ENCODE measurements around the gene EIPR1.

DNA sequence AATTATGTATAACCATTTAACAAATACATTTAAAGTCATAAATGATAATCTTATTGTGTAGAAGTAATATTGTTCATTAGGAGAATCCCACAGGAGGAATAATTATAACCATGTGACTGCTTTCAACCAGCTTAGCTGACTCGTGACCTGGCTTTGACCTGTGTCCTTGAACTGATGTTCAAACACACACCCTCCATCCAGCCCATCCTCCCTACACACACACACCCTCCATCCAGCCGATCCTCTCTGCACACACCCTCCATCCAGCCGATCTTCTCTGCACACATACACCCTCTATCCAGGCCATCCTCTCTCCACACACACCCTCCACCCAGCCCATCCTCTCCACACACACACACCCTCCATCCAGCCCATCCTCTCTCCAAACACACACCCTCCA, 83.5 kb downstream of the EIPR1 start:
- TF ChIP-seq, protein P1, sequence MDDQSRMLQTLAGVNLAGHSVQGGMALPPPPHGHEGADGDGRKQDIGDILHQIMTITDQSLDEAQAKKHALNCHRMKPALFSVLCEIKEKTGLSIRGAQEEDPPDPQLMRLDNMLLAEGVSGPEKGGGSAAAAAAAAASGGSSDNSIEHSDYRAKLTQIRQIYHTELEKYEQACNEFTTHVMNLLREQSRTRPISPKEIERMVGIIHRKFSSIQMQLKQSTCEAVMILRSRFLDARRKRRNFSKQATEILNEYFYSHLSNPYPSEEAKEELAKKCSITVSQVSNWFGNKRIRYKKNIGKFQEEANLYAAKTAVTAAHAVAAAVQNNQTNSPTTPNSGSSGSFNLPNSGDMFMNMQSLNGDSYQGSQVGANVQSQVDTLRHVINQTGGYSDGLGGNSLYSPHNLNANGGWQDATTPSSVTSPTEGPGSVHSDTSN (IDR thresholded peaks at IDR 0.05), result no peak
- TF ChIP-seq, protein P2, sequence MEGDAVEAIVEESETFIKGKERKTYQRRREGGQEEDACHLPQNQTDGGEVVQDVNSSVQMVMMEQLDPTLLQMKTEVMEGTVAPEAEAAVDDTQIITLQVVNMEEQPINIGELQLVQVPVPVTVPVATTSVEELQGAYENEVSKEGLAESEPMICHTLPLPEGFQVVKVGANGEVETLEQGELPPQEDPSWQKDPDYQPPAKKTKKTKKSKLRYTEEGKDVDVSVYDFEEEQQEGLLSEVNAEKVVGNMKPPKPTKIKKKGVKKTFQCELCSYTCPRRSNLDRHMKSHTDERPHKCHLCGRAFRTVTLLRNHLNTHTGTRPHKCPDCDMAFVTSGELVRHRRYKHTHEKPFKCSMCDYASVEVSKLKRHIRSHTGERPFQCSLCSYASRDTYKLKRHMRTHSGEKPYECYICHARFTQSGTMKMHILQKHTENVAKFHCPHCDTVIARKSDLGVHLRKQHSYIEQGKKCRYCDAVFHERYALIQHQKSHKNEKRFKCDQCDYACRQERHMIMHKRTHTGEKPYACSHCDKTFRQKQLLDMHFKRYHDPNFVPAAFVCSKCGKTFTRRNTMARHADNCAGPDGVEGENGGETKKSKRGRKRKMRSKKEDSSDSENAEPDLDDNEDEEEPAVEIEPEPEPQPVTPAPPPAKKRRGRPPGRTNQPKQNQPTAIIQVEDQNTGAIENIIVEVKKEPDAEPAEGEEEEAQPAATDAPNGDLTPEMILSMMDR (IDR thresholded peaks at IDR 0.05), result no peak
- TF ChIP-seq, protein P3, sequence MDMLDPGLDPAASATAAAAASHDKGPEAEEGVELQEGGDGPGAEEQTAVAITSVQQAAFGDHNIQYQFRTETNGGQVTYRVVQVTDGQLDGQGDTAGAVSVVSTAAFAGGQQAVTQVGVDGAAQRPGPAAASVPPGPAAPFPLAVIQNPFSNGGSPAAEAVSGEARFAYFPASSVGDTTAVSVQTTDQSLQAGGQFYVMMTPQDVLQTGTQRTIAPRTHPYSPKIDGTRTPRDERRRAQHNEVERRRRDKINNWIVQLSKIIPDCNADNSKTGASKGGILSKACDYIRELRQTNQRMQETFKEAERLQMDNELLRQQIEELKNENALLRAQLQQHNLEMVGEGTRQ (IDR thresholded peaks at IDR 0.05), result no peak
- TF ChIP-seq POLR2A (IDR thresholded peaks at IDR 0.05; ENCODE audit: low read length) (no peak), CHD4 (IDR thresholded peaks at IDR 0.05; ENCODE audit: borderline replicate concordance) (no peak), RNF2 (IDR thresholded peaks at IDR 0.05; ENCODE audit: borderline replicate concordance, low read depth) (no peak), RARB (CRISPR knock-in tag; IDR thresholded peaks at IDR 0.05) (no peak)
- TF ChIP-seq, protein P4, sequence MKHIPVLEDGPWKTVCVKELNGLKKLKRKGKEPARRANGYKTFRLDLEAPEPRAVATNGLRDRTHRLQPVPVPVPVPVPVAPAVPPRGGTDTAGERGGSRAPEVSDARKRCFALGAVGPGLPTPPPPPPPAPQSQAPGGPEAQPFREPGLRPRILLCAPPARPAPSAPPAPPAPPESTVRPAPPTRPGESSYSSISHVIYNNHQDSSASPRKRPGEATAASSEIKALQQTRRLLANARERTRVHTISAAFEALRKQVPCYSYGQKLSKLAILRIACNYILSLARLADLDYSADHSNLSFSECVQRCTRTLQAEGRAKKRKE (CRISPR knock-in tag; IDR thresholded peaks at IDR 0.05; ENCODE audit: low read depth), result no peak
